Heart left ventricle (tissue), 13 donors: ENCODE results near the gene MRNIP.

Source experiments
- POLR2A ChIP-seq, 2 donors: fragments of 450-650 bp; IDR thresholded peaks; one replicate each; pipeline ENCODE4 v1.6.1; 2017; ENCODE audit warnings: antibody characterized with exemption in 2 of 2, mild to moderate bottlenecking in 2 of 2, moderate library complexity in 2 of 2
- TF ChIP-seq, protein P1 (sequence below), 12 donors: fragments of 200-600 bp; sonication (generic) in 4 of 12; IDR thresholded peaks; one replicate each; pipeline versions ENCODE4 v1.5.0 to v1.8.0; 2018 to 2022; ENCODE audit warnings: antibody characterized with exemption in 12 of 12, mild to moderate bottlenecking in 5 of 12
- donor health status: ischemic (EF 13 %, LVEDD 7.1; RV severe dilation, severe dysfunction).
- donor health status: DM: no; HTN: yes; CAD: no.
- donor health status: DM: no; HTN: no; CAD: no.
- donor health status: ischemic (EF 25% LVEDD 6.9; RV normal size, moderate dysfunction).
- donor health status: ischemic (EF 25% LVEDD 5.7; RV mildly dilated, moderate dysfunction).
- donor health status: ischemic (EF 35%, LVEDD 5.7; RV mildly dilated, moderate dysfunction).
- donor health status: nonischemic (EF 11% LVEDD 7.7; RV severe dilation, severe dysfunction).
- donor health status: DM: yes; HTN: yes; CAD: no.
- donor health status: PGD.
- donor health status: ischemic (EF 29% LVEDD 5.4; RV normal size, mild dysfunction).
- donor health status: nonischemic (EF 23%, LVEDD 6.1; RV moderate dilation, normal function).

DNA sequence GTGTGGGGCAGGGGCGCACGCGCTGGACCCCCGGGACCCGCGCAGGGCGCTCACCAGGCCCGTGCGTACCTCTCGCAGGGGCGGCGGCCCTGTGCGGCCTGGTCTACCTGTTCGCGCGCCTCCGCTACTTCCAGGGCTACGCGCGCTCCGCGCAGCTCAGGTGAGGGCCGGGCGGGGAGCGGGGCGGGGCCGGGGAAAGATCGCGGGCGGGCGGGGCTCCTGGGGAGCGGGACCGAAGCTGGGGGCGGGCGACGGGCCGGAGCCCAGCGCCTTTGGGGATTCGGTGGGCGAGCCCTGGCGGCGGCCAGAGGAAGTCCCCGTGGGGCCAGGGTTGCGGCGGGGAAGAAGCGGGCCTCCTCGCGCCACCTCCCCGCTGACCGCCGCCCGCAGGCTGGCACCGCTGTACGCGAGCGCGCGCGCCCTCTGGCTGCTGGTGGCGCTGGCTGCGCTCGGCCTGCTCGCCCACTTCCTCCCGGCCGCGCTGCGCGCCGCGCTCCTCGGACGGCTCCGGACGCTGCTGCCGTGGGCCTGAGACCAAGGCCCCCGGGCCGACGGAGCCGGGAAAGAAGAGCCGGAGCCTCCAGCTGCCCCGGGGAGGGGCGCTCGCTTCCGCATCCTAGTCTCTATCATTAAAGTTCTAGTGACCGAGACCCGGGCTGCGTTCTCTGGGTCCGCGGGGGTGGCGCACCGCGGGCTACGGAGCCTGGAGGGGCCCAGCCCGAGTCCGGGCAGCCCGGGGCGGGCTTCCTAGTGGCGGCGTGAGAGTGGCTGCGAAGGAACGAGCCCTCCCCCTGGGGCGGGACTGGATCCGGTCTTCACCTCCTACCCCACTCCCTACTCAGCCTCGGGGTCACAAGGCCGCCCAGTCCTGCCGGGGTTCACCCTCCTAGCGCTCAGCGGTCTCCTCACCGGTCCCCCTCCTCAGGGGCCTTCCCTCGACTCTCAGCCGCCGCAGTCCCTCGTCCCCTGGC is 62.5 kb downstream of the MRNIP start:
- TF ChIP-seq, protein P1, sequence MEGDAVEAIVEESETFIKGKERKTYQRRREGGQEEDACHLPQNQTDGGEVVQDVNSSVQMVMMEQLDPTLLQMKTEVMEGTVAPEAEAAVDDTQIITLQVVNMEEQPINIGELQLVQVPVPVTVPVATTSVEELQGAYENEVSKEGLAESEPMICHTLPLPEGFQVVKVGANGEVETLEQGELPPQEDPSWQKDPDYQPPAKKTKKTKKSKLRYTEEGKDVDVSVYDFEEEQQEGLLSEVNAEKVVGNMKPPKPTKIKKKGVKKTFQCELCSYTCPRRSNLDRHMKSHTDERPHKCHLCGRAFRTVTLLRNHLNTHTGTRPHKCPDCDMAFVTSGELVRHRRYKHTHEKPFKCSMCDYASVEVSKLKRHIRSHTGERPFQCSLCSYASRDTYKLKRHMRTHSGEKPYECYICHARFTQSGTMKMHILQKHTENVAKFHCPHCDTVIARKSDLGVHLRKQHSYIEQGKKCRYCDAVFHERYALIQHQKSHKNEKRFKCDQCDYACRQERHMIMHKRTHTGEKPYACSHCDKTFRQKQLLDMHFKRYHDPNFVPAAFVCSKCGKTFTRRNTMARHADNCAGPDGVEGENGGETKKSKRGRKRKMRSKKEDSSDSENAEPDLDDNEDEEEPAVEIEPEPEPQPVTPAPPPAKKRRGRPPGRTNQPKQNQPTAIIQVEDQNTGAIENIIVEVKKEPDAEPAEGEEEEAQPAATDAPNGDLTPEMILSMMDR (IDR thresholded peaks at IDR 0.05): peak; percentile 63 to 96 (median 88)
- TF ChIP-seq POLR2A (IDR thresholded peaks at IDR 0.05): peak in 1 of 2 donors; percentile 61
